OCI-LY7 (cell line): ENCODE data around the gene BICC1. TPM values are rescaled to one million over a fixed set of nuclear protein-coding genes. Genes with fewer than 3 reads are reported as not detected.

Source experiments
- BruUV-seq: library from RNA; stranded (reverse); fragments of 400-500 nt; replicated peaks from 2 replicates; lab custom pipeline; 2021; lab: Mats Ljungman, UMichigan
- CTCF ChIA-PET: fragments of 300-600 bp; sonication (Branson Sonifier 250); formaldehyde crosslinking; loops from one replicate; lab custom pipeline; 2022; ENCODE audit warnings: antibody characterized with exemption; ENCODE audit not compliant: unreplicated experiment; lab: Charles Lee
- POLR2A ChIA-PET: fragments of 300-600 bp; sonication (Branson Sonifier 250); formaldehyde crosslinking; loops from one replicate; lab custom pipeline; 2022; ENCODE audit warnings: antibody characterized with exemption; lab: Charles Lee
- DNase-seq: peaks from one replicate; pipeline ENCODE4 v3.0.0-alpha.2; 2015; ENCODE audit warnings: low spot score
- H2AFZ ChIP-seq: fragments of 200-600 bp; sonication (generic), shearing (Covaris generic); 2 replicates; pipeline ENCODE4 v1.6.1; 2014; ENCODE audit warnings: mild to moderate bottlenecking, antibody characterized with exemption, low read length, moderate library complexity
- H3K27ac ChIP-seq: fragments of 200-600 bp; sonication (generic); 2 replicates; pipeline ENCODE4 v1.5.1; 2014; ENCODE audit warnings: mixed run types, low read depth, mild to moderate bottlenecking, moderate library complexity, low read length, inconsistent platforms; ENCODE audit not compliant: poor library complexity, severe bottlenecking
- H3K36me3 ChIP-seq: fragments of 200-600 bp; sonication (generic); 2 replicates; pipeline ENCODE4 v1.6.1; 2014; ENCODE audit warnings: mild to moderate bottlenecking, antibody characterized with exemption, low read length, moderate library complexity, mixed read lengths; ENCODE audit not compliant: insufficient read depth
- H3K4me1 ChIP-seq: fragments of 200-600 bp; sonication (generic); 2 replicates; pipeline ENCODE4 v1.5.1; 2014; ENCODE audit warnings: mild to moderate bottlenecking, low read length; ENCODE audit not compliant: insufficient read depth, poor library complexity, severe bottlenecking
- H3K4me2 ChIP-seq: fragments of 200-600 bp; sonication (generic); 2 replicates; pipeline ENCODE4 v1.6.1; 2014; ENCODE audit warnings: mild to moderate bottlenecking, low read length
- H3K4me3 ChIP-seq: fragments of 200-600 bp; sonication (generic); 2 replicates; pipeline ENCODE4 v1.5.1; 2014; ENCODE audit warnings: mild to moderate bottlenecking, low read depth, low read length; ENCODE audit not compliant: poor library complexity, severe bottlenecking
- H3K79me2 ChIP-seq: fragments of 200-600 bp; sonication (generic); 2 replicates; pipeline ENCODE4 v1.6.1; 2016; ENCODE audit warnings: low read depth, mild to moderate bottlenecking, low read length, moderate library complexity, mixed read lengths; ENCODE audit not compliant: insufficient read depth
- H3K9me2 ChIP-seq: fragments of 200-600 bp; sonication (generic); 2 replicates; pipeline ENCODE4 v1.6.1; 2016; ENCODE audit warnings: mild to moderate bottlenecking, low read length, mixed read lengths; ENCODE audit not compliant: insufficient read depth
- H3K9me3 ChIP-seq: fragments of 200-600 bp; sonication (generic); 2 replicates; pipeline ENCODE4 v1.6.1; 2014; ENCODE audit warnings: mild to moderate bottlenecking, mixed run types, low read length, mixed read lengths
- H4K20me1 ChIP-seq: fragments of 200-600 bp; sonication (generic); 2 replicates; pipeline ENCODE4 v1.6.1; 2014; ENCODE audit warnings: mild to moderate bottlenecking, antibody characterized with exemption, low read length, moderate library complexity, mixed read lengths; ENCODE audit not compliant: insufficient read depth
- EZH2phosphoT487 ChIP-seq: fragments of 200-600 bp; sonication (generic); IDR thresholded peaks from 2 replicates; pipeline ENCODE4 v1.6.1; 2018; ENCODE audit warnings: low read depth, borderline replicate concordance, mild to moderate bottlenecking, mixed run types, antibody characterized with exemption, low read length, moderate library complexity, mixed read lengths
- intact Hi-C: fragments of 100-400 bp; cut with micrococcal nuclease; formaldehyde crosslinking; loops from one replicate; pipeline ENCODE4 v1.10.0; 2022; ENCODE audit not compliant: unreplicated experiment
- total RNA-seq, 2 experiments: library from RNA; depleted of rRNA in 1 of 2; stranded (reverse); fragments of >200 nt in 1 of 2; shearing (Covaris generic) in 1 of 2; gene quantifications; 2 replicates each; pipeline ENCODE4 v1.2.3, GENCODE V29; 2014 to 2022
- TF ChIP-seq, protein P1 (sequence below): fragments of 200-600 bp; sonication (generic); conservative IDR thresholded peaks from 2 replicates; pipeline ENCODE4 v1.5.1; 2014; ENCODE audit warnings: mild to moderate bottlenecking, antibody characterized with exemption, low read length, moderate library complexity, mixed read lengths

The BICC1 gene
- total RNA-seq, 2 experiments from 2014 or later = not detected

GRCh38 chr10:58637352-58637751 lies 124.7 kb downstream of the BICC1 start:
- H3K4me1 ChIP-seq = no peaks in the 10 kb centered on the region
- intact Hi-C loops = no loop called here
- CTCF ChIA-PET = no interaction called here
- DNase-seq = no peak
- H3K36me3 ChIP-seq = no peaks in the 10 kb centered on the region
- TF ChIP-seq EZH2phosphoT487 = no peak
- TF ChIP-seq, protein P1, sequence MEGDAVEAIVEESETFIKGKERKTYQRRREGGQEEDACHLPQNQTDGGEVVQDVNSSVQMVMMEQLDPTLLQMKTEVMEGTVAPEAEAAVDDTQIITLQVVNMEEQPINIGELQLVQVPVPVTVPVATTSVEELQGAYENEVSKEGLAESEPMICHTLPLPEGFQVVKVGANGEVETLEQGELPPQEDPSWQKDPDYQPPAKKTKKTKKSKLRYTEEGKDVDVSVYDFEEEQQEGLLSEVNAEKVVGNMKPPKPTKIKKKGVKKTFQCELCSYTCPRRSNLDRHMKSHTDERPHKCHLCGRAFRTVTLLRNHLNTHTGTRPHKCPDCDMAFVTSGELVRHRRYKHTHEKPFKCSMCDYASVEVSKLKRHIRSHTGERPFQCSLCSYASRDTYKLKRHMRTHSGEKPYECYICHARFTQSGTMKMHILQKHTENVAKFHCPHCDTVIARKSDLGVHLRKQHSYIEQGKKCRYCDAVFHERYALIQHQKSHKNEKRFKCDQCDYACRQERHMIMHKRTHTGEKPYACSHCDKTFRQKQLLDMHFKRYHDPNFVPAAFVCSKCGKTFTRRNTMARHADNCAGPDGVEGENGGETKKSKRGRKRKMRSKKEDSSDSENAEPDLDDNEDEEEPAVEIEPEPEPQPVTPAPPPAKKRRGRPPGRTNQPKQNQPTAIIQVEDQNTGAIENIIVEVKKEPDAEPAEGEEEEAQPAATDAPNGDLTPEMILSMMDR = no peak
- no TSS peak for BruUV-seq
- no peak overlapping the region for H3K4me3 ChIP-seq
- H2AFZ ChIP-seq = no peak overlapping the region
- H3K27ac ChIP-seq = no peak overlapping the region
- no peaks in the 10 kb centered on the region for H3K79me2 ChIP-seq
- POLR2A ChIA-PET = no interaction called here
- no peaks in the 10 kb centered on the region for H4K20me1 ChIP-seq
- no peaks in the 10 kb centered on the region for H3K9me3 ChIP-seq
- no peaks in the 10 kb centered on the region for H3K9me2 ChIP-seq
- no peak overlapping the region for H3K4me2 ChIP-seq

- no TSS peak for BruUV-seq
- no peaks in the 10 kb centered on the region for H3K79me2 ChIP-seq
- CTCF ChIA-PET = no interaction called here
Observed at GRCh38 chr10:58638388-58638787, 125.7 kb downstream of the BICC1 start.

DNA sequence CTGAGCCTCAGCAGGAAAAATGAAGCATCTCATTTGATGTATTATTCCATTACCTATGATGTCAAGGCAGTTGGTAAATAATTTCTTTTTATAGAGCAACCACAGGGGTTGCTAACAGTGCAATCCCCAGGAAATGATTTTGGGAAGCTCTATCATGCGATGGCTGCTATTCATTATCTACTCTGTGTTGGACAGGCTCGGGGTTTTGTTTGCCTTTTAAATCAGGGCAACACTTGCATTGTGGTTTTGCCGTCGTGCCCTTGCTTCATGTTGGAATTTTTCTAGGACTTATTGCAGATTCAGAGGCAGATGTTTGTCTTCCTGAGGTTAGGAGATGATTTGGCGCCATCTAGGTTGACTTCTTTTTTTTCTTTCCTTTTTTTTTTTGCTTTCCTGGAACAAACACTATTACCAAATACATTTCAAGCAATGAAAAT lies 128.4 kb downstream of the BICC1 start:
- CTCF ChIA-PET = no interaction called here
- H2AFZ ChIP-seq = no peak overlapping the region

More at GRCh38 chr10:58638388-58638787, 125.7 kb downstream of the BICC1 start:
- H3K27ac ChIP-seq = no peak overlapping the region
- H4K20me1 ChIP-seq = no peaks in the 10 kb centered on the region
- no peak for DNase-seq
- H2AFZ ChIP-seq = no peak overlapping the region
- H3K4me2 ChIP-seq = no peak overlapping the region
- H3K9me3 ChIP-seq = no peaks in the 10 kb centered on the region
- TF ChIP-seq, protein P1 = no peak
- TF ChIP-seq EZH2phosphoT487 = no peak
- intact Hi-C loops = no loop called here
- no peaks in the 10 kb centered on the region for H3K4me1 ChIP-seq
- H3K9me2 ChIP-seq = no peaks in the 10 kb centered on the region
- H3K4me3 ChIP-seq = no peak overlapping the region
- no peaks in the 10 kb centered on the region for H3K36me3 ChIP-seq
- POLR2A ChIA-PET = interaction anchor here (1.0 kb wide), 1 partner anchor 138 kb away, joined by 5 read pairs; no protein-coding TSS in a partner anchor

More for the DNA sequence above, 128.4 kb downstream of the BICC1 start:
- no TSS peak for BruUV-seq
- Histone ChIP-seq H3K9me2 (no peaks in the 10 kb centered on the region), H3K36me3 (no peaks in the 10 kb centered on the region), H3K79me2 (no peaks in the 10 kb centered on the region), H3K9me3 (no peaks in the 10 kb centered on the region), H4K20me1 (no peaks in the 10 kb centered on the region), H3K27ac (no peak overlapping the region), H3K4me1 (no peaks in the 10 kb centered on the region), H3K4me2 (no peak overlapping the region), H3K4me3 (no peak overlapping the region)
- intact Hi-C loops = no loop called here
- POLR2A ChIA-PET = interaction anchor here (0.6 kb wide), 1 partner anchor 30 kb away, joined by 3 read pairs; no protein-coding TSS in a partner anchor
- no peak for DNase-seq
- TF ChIP-seq, protein P1 = peak; percentile 67
- no peak for TF ChIP-seq EZH2phosphoT487
